HepG2 (cell line): ENCODE measurements around the gene CRYZL1. TPM values are rescaled to one million over a fixed set of nuclear protein-coding genes. Genes with fewer than 3 reads are reported as not detected.

Source experiments
- ARID5B ChIP-seq: IDR thresholded peaks from 2 replicates; pipeline ENCODE4 v1.4.0; 2020; ENCODE audit warnings: mild to moderate bottlenecking, missing genetic modification reagents
- ARNT2 ChIP-seq: sonication (generic); formaldehyde crosslinking; IDR thresholded peaks from 2 replicates; pipeline ENCODE4 v1.8.0; 2022; ENCODE audit warnings: mild to moderate bottlenecking, low read depth, missing genetic modification reagents, moderate library complexity
- CBX1 ChIP-seq: IDR thresholded peaks from one replicate; pipeline ENCODE4 v1.6.1; 2016; ENCODE audit warnings: antibody characterized with exemption, low read depth
- CREB3 ChIP-seq: sonication (generic); formaldehyde crosslinking; IDR thresholded peaks from 2 replicates; pipeline ENCODE4 v1.5.0; 2020; ENCODE audit warnings: missing genetic modification reagents
- EZH2 ChIP-seq: conservative IDR thresholded peaks from 2 replicates; pipeline ENCODE4 v1.6.1; 2012; ENCODE audit warnings: mild to moderate bottlenecking, low read depth, low read length, moderate library complexity
- FOXC1 ChIP-seq: sonication (generic); formaldehyde crosslinking; IDR thresholded peaks from 2 replicates; pipeline ENCODE4 v1.8.0; 2022; ENCODE audit warnings: mild to moderate bottlenecking, missing genetic modification reagents, borderline replicate concordance
- HHEX ChIP-seq: IDR thresholded peaks from 2 replicates; pipeline ENCODE4 v1.6.1; 2016; ENCODE audit warnings: control low read depth
- KLF6 ChIP-seq: IDR thresholded peaks from 2 replicates; pipeline ENCODE4 v1.8.0; 2016; ENCODE audit warnings: missing biosample characterization, missing genetic modification reagents
- MTF2 ChIP-seq: sonication (generic); formaldehyde crosslinking; IDR thresholded peaks from 2 replicates; pipeline ENCODE4 v1.5.0; 2020; ENCODE audit warnings: missing genetic modification reagents, borderline replicate concordance
- NFE2L1 ChIP-seq: sonication (generic); formaldehyde crosslinking; IDR thresholded peaks from 2 replicates; pipeline ENCODE4 v1.4.0; 2020; ENCODE audit warnings: missing genetic modification reagents, mild to moderate bottlenecking, borderline replicate concordance
- NRL ChIP-seq: sonication (generic); formaldehyde crosslinking; IDR thresholded peaks from 2 replicates; pipeline ENCODE4 v1.5.0; 2020; ENCODE audit warnings: missing genetic modification reagents, mild to moderate bottlenecking, moderate library complexity, borderline replicate concordance
- TOE1 ChIP-seq: sonication (generic); formaldehyde crosslinking; IDR thresholded peaks from 2 replicates; pipeline ENCODE4 v1.4.0; 2020; ENCODE audit warnings: mild to moderate bottlenecking, missing genetic modification reagents
- ZMYM4 ChIP-seq: sonication (generic); formaldehyde crosslinking; IDR thresholded peaks from 2 replicates; pipeline ENCODE4 v1.8.1; 2023; ENCODE audit warnings: mild to moderate bottlenecking, missing genetic modification reagents
- ZNF34 ChIP-seq: sonication (generic); formaldehyde crosslinking; IDR thresholded peaks from 2 replicates; pipeline ENCODE4 v1.4.0; 2020; ENCODE audit warnings: mild to moderate bottlenecking, missing genetic modification reagents, borderline replicate concordance
- ZNF607 ChIP-seq: sonication (generic); formaldehyde crosslinking; IDR thresholded peaks from 2 replicates; pipeline ENCODE4 v1.5.1; 2020; ENCODE audit warnings: missing genetic modification reagents, mild to moderate bottlenecking, borderline replicate concordance
- polyA plus RNA-seq, 8 experiments: library from polyadenylated mRNA; depleted of rRNA in 3 of 8; stranded (reverse) in 7 of 8; unstranded in 1 of 8; fragments of >200 nt; fragmentation: Illumina TruSeq in 4 of 8; extraction: Trizol in 4 of 8; gene quantifications; 2 replicates each; pipeline versions ENCODE4 v1.2.1 to v1.2.3, GENCODE V29; 2011 to 2016; ENCODE audit warnings: low read depth in 4 of 8, missing spikeins in 1 of 8, mixed read lengths in 1 of 8; ENCODE audit not compliant: insufficient read depth in 1 of 8
- total RNA-seq, 5 experiments: library from RNA; depleted of rRNA; stranded (reverse); fragments of >200 nt; fragmentation: Illumina TruSeq; extraction: Trizol; gene quantifications; 2 replicates each; pipeline ENCODE4 v1.2.3, GENCODE V29; 2016; ENCODE audit warnings: low read depth in 1 of 5
- TF ChIP-seq, protein P1 (sequence below): sonication (generic); formaldehyde crosslinking; IDR thresholded peaks from 2 replicates; pipeline ENCODE4 v1.5.0; 2020; ENCODE audit warnings: missing genetic modification reagents, mild to moderate bottlenecking, borderline replicate concordance
- TF ChIP-seq, protein P2 (sequence below): IDR thresholded peaks from 2 replicates; pipeline ENCODE4 v1.6.1; 2016; ENCODE audit warnings: low read depth, control low read depth
- TF ChIP-seq, protein P3 (sequence below): sonication (generic); formaldehyde crosslinking; IDR thresholded peaks from 2 replicates; pipeline ENCODE4 v1.4.0; 2020; ENCODE audit warnings: mild to moderate bottlenecking, missing genetic modification reagents

CRYZL1 gene
- total and polyA plus RNA-seq, 2 of the 13 experiments (the other 11 are each of a cell fraction or from before 2014, with no cell fraction given): 20.3 to 27.7 TPM

DNA sequence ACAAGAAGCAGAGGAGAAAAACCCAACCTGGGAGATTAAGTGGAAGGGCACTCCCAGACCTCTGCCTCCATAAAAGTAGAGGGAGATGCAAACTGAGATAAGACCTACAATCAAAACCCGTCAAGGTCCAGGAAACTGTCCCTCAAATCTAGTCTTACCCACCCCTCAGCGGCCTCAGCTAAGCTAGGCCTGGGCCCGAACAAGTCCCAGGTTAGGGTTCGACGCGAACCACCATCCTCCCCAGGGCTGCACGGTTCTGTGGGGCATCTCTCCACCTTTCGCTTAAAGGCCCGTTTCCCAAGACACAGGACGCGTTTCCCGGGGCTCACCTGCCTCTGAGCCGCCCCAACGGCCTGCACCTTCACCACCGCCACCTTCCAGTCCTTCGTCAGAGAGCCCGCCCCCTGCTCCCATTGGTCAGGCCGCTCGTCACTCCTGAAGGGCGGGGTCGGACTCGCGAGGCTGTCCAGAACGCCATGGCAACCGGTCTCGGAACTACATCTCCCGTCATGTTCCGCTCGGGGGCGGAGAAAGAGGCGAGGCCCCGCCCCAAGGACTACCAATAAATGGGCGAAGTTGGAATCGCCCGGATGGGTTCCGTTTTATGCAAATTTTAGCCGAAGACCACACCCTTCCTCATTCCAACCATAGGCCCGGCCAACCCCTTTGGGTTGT lies at the start of gene CRYZL1 (continued):
- TF ChIP-seq ARID5B (CRISPR knock-in tag) (peak; percentile 7; the same call in 1 of the 2 replicates), KLF6 (CRISPR knock-in tag) (0 out of 2 replicates have a peak, but pooled peaks have one; percentile 42), HHEX (peak; percentile 5; the same call in 1 of the 2 replicates), TOE1 (CRISPR knock-in tag) (no peak; the same call in 1 of the 2 replicates), EZH2 (no peak), CBX1 (peak; percentile 66), NRL (CRISPR knock-in tag) (peak; percentile 83; the same call in 1 of the 2 replicates), CREB3 (CRISPR knock-in tag) (no peak), ZMYM4 (peak; percentile 57), ARNT2 (CRISPR knock-in tag) (peak; percentile 44; the same call in 1 of the 2 replicates), MTF2 (CRISPR knock-in tag) (no peak), ZNF34 (CRISPR knock-in tag) (no peak), FOXC1 (peak; percentile 69; the same call in 1 of the 2 replicates), ZNF607 (CRISPR knock-in tag) (peak; percentile 71; the same call in 1 of the 2 replicates), NFE2L1 (CRISPR knock-in tag) (no peak)
- TF ChIP-seq, protein P1, sequence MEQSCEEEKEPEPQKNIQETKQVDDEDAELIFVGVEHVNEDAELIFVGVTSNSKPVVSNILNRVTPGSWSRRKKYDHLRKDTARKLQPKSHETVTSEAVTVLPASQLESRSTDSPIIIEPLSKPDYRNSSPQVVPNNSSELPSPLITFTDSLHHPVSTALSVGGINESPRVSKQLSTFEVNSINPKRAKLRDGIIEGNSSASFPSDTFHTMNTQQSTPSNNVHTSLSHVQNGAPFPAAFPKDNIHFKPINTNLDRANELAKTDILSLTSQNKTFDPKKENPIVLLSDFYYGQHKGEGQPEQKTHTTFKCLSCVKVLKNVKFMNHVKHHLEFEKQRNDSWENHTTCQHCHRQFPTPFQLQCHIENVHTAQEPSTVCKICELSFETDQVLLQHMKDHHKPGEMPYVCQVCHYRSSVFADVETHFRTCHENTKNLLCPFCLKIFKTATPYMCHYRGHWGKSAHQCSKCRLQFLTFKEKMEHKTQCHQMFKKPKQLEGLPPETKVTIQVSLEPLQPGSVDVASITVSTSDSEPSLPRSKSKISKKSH (CRISPR knock-in tag): peak; percentile 87
- TF ChIP-seq, protein P2, sequence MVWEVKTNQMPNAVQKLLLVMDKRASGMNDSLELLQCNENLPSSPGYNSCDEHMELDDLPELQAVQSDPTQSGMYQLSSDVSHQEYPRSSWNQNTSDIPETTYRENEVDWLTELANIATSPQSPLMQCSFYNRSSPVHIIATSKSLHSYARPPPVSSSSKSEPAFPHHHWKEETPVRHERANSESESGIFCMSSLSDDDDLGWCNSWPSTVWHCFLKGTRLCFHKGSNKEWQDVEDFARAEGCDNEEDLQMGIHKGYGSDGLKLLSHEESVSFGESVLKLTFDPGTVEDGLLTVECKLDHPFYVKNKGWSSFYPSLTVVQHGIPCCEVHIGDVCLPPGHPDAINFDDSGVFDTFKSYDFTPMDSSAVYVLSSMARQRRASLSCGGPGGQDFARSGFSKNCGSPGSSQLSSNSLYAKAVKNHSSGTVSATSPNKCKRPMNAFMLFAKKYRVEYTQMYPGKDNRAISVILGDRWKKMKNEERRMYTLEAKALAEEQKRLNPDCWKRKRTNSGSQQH: peak; percentile 57; the same call in 1 of the 2 replicates
- TF ChIP-seq, protein P3, sequence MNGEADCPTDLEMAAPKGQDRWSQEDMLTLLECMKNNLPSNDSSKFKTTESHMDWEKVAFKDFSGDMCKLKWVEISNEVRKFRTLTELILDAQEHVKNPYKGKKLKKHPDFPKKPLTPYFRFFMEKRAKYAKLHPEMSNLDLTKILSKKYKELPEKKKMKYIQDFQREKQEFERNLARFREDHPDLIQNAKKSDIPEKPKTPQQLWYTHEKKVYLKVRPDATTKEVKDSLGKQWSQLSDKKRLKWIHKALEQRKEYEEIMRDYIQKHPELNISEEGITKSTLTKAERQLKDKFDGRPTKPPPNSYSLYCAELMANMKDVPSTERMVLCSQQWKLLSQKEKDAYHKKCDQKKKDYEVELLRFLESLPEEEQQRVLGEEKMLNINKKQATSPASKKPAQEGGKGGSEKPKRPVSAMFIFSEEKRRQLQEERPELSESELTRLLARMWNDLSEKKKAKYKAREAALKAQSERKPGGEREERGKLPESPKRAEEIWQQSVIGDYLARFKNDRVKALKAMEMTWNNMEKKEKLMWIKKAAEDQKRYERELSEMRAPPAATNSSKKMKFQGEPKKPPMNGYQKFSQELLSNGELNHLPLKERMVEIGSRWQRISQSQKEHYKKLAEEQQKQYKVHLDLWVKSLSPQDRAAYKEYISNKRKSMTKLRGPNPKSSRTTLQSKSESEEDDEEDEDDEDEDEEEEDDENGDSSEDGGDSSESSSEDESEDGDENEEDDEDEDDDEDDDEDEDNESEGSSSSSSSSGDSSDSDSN: peak; percentile 72
